Measurements from ENCODE around the gene THSD4.

DNA sequence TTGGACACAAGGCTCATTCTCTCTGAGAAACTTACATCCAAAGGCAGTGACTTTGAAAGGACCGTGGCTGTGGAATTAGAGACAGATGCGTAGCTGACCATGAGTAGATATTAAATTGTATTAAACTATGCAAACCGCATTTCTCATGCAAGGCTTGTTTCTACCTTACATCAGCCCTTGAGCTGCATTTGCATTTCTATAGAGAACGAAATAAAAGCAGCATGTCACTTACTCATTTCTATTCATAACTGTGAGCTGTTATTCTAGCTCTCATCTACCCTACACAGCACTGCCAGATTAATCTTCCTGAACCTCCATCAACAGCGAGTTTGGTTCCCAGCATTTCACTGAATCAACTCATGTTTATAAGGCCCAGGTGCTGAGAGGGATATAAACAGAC is 72.3 kb downstream of the THSD4 start:
- TF ChIP-seq, protein P1, sequence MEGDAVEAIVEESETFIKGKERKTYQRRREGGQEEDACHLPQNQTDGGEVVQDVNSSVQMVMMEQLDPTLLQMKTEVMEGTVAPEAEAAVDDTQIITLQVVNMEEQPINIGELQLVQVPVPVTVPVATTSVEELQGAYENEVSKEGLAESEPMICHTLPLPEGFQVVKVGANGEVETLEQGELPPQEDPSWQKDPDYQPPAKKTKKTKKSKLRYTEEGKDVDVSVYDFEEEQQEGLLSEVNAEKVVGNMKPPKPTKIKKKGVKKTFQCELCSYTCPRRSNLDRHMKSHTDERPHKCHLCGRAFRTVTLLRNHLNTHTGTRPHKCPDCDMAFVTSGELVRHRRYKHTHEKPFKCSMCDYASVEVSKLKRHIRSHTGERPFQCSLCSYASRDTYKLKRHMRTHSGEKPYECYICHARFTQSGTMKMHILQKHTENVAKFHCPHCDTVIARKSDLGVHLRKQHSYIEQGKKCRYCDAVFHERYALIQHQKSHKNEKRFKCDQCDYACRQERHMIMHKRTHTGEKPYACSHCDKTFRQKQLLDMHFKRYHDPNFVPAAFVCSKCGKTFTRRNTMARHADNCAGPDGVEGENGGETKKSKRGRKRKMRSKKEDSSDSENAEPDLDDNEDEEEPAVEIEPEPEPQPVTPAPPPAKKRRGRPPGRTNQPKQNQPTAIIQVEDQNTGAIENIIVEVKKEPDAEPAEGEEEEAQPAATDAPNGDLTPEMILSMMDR (conservative IDR thresholded peaks at IDR 0.05 in 1 of 2, IDR thresholded peaks at IDR 0.05 in 1 of 2; ENCODE audit: extremely low read depth in 1 of 2, insufficient read depth in 1 of 2, low read depth in 1 of 2, low read length in 2 of 2) = no peak
- no peak for TF ChIP-seq EZH2 (IDR thresholded peaks at IDR 0.05; ENCODE audit: borderline replicate concordance, low read length)
